Measurements from ENCODE around the gene PCNX1. TPM values are rescaled to one million over a fixed set of nuclear protein-coding genes. Genes with fewer than 3 reads are reported as not detected.

PCNX1 gene
- total and polyA plus RNA-seq, 4 donors: 5.7 to 41.2 (median 18.2) TPM

GRCh38 chr14:70897464-70897863, 9.8 kb upstream of the PCNX1 start:
- DNase-seq (ENCODE audit: low spot score): no peak
- H3K9me3 ChIP-seq (ENCODE audit: control insufficient read depth in 4 of 4, low read length in 3 of 4): no peaks in the 10 kb centered on the region
- no peaks in the 10 kb centered on the region for H3K36me3 ChIP-seq (ENCODE audit: control insufficient read depth in 4 of 4, insufficient read depth in 3 of 4, low read depth in 1 of 4, low read length in 3 of 4)
- WGBS: 66% methylated on average over 2 of the region's 2 CpGs
- TF ChIP-seq HNF4A (conservative IDR thresholded peaks at IDR 0.05) (no peak), NR2F2 (IDR thresholded peaks at IDR 0.05) (no peak), ZBTB33 (IDR thresholded peaks at IDR 0.05) (no peak), REST (IDR thresholded peaks at IDR 0.05) (no peak)
- TF ChIP-seq, protein P1, sequence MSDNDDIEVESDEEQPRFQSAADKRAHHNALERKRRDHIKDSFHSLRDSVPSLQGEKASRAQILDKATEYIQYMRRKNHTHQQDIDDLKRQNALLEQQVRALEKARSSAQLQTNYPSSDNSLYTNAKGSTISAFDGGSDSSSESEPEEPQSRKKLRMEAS (IDR thresholded peaks at IDR 0.05): no peak
- TF ChIP-seq, protein P2, sequence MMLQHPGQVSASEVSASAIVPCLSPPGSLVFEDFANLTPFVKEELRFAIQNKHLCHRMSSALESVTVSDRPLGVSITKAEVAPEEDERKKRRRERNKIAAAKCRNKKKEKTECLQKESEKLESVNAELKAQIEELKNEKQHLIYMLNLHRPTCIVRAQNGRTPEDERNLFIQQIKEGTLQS (IDR thresholded peaks at IDR 0.05): no peak
- H3K4me1 ChIP-seq (ENCODE audit: control insufficient read depth in 4 of 4, insufficient read depth in 4 of 4, low read length in 3 of 4): no peaks in the 10 kb centered on the region
- no peak overlapping the region for H3K4me3 ChIP-seq (ENCODE audit: low read depth in 1 of 3, low read length in 3 of 3)
- no peaks in the 10 kb centered on the region for H3K27me3 ChIP-seq (ENCODE audit: control insufficient read depth in 4 of 4, insufficient read depth in 4 of 4, low read length in 3 of 4)
- H3K27ac ChIP-seq (ENCODE audit: low read depth in 1 of 2, low read length in 2 of 2): no peak overlapping the region
- no peak overlapping the region for H3K9ac ChIP-seq (ENCODE audit: low read depth in 1 of 2, low read length in 2 of 2)

DNA sequence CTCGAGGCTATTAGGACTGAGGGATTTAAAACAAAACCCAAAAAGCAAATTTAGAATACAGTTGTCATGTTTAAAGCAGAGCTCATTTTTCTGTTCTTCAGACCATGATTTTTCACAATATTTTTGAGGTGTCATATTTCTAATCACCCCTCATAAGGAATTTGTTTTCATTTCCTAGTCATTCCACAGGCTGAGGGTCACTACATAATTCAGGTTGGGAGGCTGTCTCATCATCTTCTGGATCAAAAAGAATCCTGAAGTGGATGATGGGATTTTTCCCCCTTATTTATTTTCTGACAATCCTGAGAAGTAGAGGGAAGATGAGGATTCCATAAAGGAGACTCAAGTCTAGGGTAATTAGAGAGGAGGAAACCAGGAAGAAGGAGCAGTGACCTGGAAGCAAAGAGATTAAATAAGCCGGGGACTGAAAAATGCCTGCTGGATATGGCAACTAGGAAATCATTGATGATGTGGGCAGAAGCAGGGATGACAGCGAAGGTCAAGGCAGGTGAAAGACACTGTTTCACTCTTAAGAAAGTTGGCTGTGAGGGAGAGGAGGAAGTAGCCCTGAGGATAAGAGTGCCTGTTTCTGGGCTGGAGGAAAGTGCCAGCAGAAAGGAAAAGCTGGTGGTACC, 9.0 kb upstream of the PCNX1 start:
- Histone ChIP-seq H3K36me3 (ENCODE audit: control insufficient read depth in 4 of 4, insufficient read depth in 3 of 4, low read depth in 1 of 4, low read length in 3 of 4) (no peaks in the 10 kb centered on the region), H3K9me3 (ENCODE audit: control insufficient read depth in 4 of 4, low read length in 3 of 4) (no peaks in the 10 kb centered on the region), H3K4me1 (ENCODE audit: control insufficient read depth in 4 of 4, insufficient read depth in 4 of 4, low read length in 3 of 4) (no peaks in the 10 kb centered on the region), H3K9ac (ENCODE audit: low read depth in 1 of 2, low read length in 2 of 2) (no peak overlapping the region), H3K27ac (ENCODE audit: low read depth in 1 of 2, low read length in 2 of 2) (no peak overlapping the region), H3K4me3 (ENCODE audit: low read depth in 1 of 3, low read length in 3 of 3) (no peak overlapping the region), H3K27me3 (ENCODE audit: control insufficient read depth in 4 of 4, insufficient read depth in 4 of 4, low read length in 3 of 4) (no peaks in the 10 kb centered on the region)
- WGBS: 77% methylated on average over 3 of the region's 3 CpGs
- TF ChIP-seq REST (IDR thresholded peaks at IDR 0.05) (no peak), JUND (IDR thresholded peaks at IDR 0.05) (no peak), NR2F2 (IDR thresholded peaks at IDR 0.05) (no peak), EGR1 (IDR thresholded peaks at IDR 0.05; ENCODE audit: low read depth in 2 of 2) (no peak), YY1 (IDR thresholded peaks at IDR 0.05) (no peak), TAF1 (conservative IDR thresholded peaks at IDR 0.05) (no peak), FOXA2 (IDR thresholded peaks at IDR 0.05) (no peak), RAD21 (IDR thresholded peaks at IDR 0.05) (no peak), ZBTB33 (IDR thresholded peaks at IDR 0.05) (no peak)
- TF ChIP-seq, protein P1 (IDR thresholded peaks at IDR 0.05): no peak
- DNase-seq (ENCODE audit: low spot score): no peak

Measured in liver (tissue), 9 donors.